ENCODE data around the gene ENPP3.

ENPP3 gene

DNA sequence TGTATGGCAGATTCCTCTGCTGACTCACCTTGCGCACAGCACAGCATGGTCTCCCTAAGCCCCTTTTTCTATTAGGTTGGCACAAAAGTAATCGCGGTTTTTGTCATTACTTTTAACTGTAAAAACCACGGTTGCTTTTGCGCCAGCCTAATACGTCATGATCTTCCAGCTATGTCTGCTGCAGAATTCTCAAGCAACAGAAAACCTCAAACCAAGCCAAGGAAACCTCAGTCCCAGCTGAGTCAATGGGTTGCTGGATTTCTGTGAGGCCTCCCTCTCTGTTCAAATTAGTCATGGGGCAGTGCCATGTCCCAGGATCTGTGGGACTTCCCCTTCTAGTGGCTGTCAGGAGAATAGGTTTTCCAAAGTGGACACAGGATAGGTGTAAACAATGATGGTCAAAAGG is 155.0 kb downstream of the ENPP3 start:
- no peak for DNase-seq (ENCODE audit: low read depth)

DNA sequence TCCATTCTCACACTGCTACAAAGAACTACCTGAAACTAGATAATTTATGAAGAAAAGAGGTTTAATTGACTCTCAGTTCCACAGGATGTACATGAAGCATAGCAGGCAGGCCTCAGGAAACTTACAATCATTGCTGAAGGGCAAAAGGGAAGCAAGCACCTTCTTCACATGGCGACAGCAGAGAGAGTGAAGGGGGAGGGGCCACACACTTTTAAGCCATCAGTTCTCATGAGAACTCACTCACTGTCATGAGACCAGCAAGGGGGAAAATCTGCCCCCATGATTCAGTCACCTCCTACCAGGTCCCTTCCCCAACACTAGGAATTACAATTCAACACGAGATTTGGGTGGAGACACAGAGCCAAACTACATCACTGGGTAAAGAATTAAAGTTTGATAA is 158.3 kb downstream of the ENPP3 start:
- H3K4me3 ChIP-seq (ENCODE audit: low read length): no peak overlapping the region
- no peak for DNase-seq (ENCODE audit: low read depth)
- TF ChIP-seq, protein P1, sequence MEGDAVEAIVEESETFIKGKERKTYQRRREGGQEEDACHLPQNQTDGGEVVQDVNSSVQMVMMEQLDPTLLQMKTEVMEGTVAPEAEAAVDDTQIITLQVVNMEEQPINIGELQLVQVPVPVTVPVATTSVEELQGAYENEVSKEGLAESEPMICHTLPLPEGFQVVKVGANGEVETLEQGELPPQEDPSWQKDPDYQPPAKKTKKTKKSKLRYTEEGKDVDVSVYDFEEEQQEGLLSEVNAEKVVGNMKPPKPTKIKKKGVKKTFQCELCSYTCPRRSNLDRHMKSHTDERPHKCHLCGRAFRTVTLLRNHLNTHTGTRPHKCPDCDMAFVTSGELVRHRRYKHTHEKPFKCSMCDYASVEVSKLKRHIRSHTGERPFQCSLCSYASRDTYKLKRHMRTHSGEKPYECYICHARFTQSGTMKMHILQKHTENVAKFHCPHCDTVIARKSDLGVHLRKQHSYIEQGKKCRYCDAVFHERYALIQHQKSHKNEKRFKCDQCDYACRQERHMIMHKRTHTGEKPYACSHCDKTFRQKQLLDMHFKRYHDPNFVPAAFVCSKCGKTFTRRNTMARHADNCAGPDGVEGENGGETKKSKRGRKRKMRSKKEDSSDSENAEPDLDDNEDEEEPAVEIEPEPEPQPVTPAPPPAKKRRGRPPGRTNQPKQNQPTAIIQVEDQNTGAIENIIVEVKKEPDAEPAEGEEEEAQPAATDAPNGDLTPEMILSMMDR (conservative IDR thresholded peaks at IDR 0.05; ENCODE audit: low read depth, low read length): no peak

More for the DNA sequence above, 155.0 kb downstream of the ENPP3 start:
- H3K4me3 ChIP-seq (ENCODE audit: low read length): no peak overlapping the region
- TF ChIP-seq, protein P1 (conservative IDR thresholded peaks at IDR 0.05; ENCODE audit: low read depth, low read length): no peak

Measured in retinal pigment epithelial cell (primary cell).